Heart left ventricle (tissue), 16 donors: ENCODE results near the gene CD300LB. TPM values are rescaled to one million over a fixed set of nuclear protein-coding genes. Genes with fewer than 3 reads are reported as not detected.
A peak's percentile ranks its signal among the peaks of the same experiment; 100 is the strongest.

ENCODE experiments used
- ATAC-seq, 4 donors: fragments of 200-7000 bp; cut with Tn5 transposase; one replicate each; pipeline ENCODE4 v1.9.1; 2020 to 2022; ENCODE audit warnings: moderate library complexity in 4 of 4, mild to moderate bottlenecking in 3 of 4, moderate number of reproducible peaks in 1 of 4
- DNase-seq, 5 donors: peaks; one replicate each; pipeline ENCODE4 v3.0.0-alpha.2; 2020
- H3K27ac ChIP-seq, 12 donors: fragments of 200-600 bp; sonication (generic) in 4 of 12; one replicate each; pipeline versions ENCODE4 v1.5.0 to v1.8.0; 2016 to 2022; ENCODE audit warnings: mild to moderate bottlenecking in 2 of 12
- H3K27me3 ChIP-seq, 9 donors: fragments of 200-600 bp; sonication (generic) in 2 of 9; one replicate each; pipeline versions ENCODE4 v1.5.1 to v1.8.0; 2016 to 2022; ENCODE audit warnings: mild to moderate bottlenecking in 3 of 9
- H3K36me3 ChIP-seq, 9 donors: fragments of 200-600 bp; sonication (generic) in 2 of 9; one replicate each; pipeline versions ENCODE4 v1.5.0 to v1.8.0; 2018 to 2022; ENCODE audit warnings: mild to moderate bottlenecking in 2 of 9
- H3K4me1 ChIP-seq, 12 donors: fragments of 200-600 bp; sonication (generic) in 4 of 12; one replicate each; pipeline versions ENCODE4 v1.5.0 to v1.8.0; 2016 to 2022; ENCODE audit warnings: mild to moderate bottlenecking in 3 of 12
- H3K4me3 ChIP-seq, 12 donors: fragments of 200-600 bp; sonication (generic) in 4 of 12; one replicate each; pipeline versions ENCODE4 v1.5.0 to v1.8.0; 2017 to 2022; ENCODE audit warnings: mild to moderate bottlenecking in 9 of 12, moderate library complexity in 4 of 12
- H3K9me3 ChIP-seq, 12 donors: fragments of 200-600 bp; sonication (generic) in 4 of 12; one replicate each; pipeline versions ENCODE4 v1.5.0 to v1.8.0; 2016 to 2022; ENCODE audit warnings: mild to moderate bottlenecking in 1 of 12
- POLR2A ChIP-seq, 2 donors: fragments of 450-650 bp; IDR thresholded peaks; one replicate each; pipeline ENCODE4 v1.6.1; 2017; ENCODE audit warnings: antibody characterized with exemption in 2 of 2, mild to moderate bottlenecking in 2 of 2, moderate library complexity in 2 of 2
- WGBS, 4 donors: extraction: QIAGEN DNeasy Blood & Tissue Kit in 2 of 4; methylation state at CpG; one replicate each; pipeline versions ENCODE4 v1.1.5 to v1.1.7; 2013 to 2018; 5-methylcytosine and 5-hydroxymethylcytosine counted together
- intact Hi-C, 10 donors: fragments of 100-400 bp; cut with DNase I; formaldehyde crosslinking; loops; one replicate each; pipeline versions ENCODE4 v1.11.1 to v1.14.2; 2022
- polyA plus RNA-seq, 2 donors: library from polyadenylated mRNA; stranded (reverse); fragments of 200-250 nt; gene quantifications; one replicate each; pipeline ENCODE4 v1.2.3, GENCODE V29; 2013
- total RNA-seq, 9 donors: library from RNA; depleted of rRNA in 2 of 9; stranded (reverse); fragments of >200 nt in 2 of 9; fragmentation: NEBNext Ultra II Directional in 3 of 9; extraction: Animal tissue kit (Norgen Biotek cat#: 25700) in 3 of 9; gene quantifications; one replicate each; pipeline versions ENCODE4 v1.1.0 to v1.2.4, GENCODE V29; 2016 to 2023
- TF ChIP-seq, protein P1 (sequence below), 12 donors: fragments of 200-600 bp; sonication (generic) in 4 of 12; IDR thresholded peaks; one replicate each; pipeline versions ENCODE4 v1.5.0 to v1.8.0; 2018 to 2022; ENCODE audit warnings: antibody characterized with exemption in 12 of 12, mild to moderate bottlenecking in 5 of 12
- donor health status: ischemic (EF 13 %, LVEDD 7.1; RV severe dilation, severe dysfunction).
- donor health status: healthy with polysubstance abuse.
- donor health status: DM: no; HTN: yes; CAD: no.
- donor health status: DM: no; HTN: no; CAD: no.
- donor health status: ischemic (EF 25% LVEDD 6.9; RV normal size, moderate dysfunction).
- donor health status: ischemic (EF 25% LVEDD 5.7; RV mildly dilated, moderate dysfunction).
- donor health status: healthy.
- donor health status: DM: yes; HTN: yes; CAD: no.
- donor health status: ischemic (EF 35%, LVEDD 5.7; RV mildly dilated, moderate dysfunction).
- donor health status: nonischemic (EF 11% LVEDD 7.7; RV severe dilation, severe dysfunction).
- donor health status: DM: yes; HTN: yes; CAD: no.
- donor health status: PGD.
- donor health status: ischemic (EF 29% LVEDD 5.4; RV normal size, mild dysfunction).
- donor health status: nonischemic (EF 23%, LVEDD 6.1; RV moderate dilation, normal function).

The CD300LB gene
- total and polyA plus RNA-seq, 11 donors, result 0.14 to 2.3 (median 0.26) TPM; not detected in 4

DNA sequence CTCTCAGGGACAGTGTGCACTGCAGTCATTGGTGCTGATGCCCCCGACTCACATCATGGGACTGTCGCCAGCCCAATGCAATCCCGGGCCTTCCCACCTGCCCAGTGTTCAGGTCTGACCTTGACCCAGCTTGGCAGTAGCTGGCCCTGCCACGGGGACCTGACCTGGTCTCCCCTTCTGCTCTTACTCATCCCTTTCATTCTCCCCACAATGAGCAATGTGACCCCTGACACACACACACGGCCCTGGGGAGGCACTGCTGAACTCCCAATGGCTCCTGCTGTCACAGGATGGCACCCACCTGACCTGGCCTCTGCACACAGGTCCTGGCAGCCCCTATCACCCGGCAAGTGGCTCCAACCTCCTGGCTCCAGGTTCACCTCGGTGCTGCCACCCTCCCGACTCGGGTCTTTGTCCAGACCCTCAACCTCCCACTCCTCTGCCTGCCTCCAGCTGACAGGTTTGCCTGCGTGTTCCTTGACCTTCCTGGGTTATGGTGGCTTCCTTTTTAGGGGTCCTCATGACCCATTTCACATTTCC, 8.1 kb upstream of the CD300LB start:
- no peaks in the 10 kb centered on the region for H3K36me3 ChIP-seq
- WGBS, 4 donors, result 69 to 77% (median 73%) methylated on average over 10 of the region's 10 CpGs
- intact Hi-C loops, result no loop called here
- peaks cover 0 to 9% (median 0%) of the 10 kb centered on the region in 12 donors for H3K9me3 ChIP-seq
- no peak overlapping the region for H3K4me3 ChIP-seq
- H3K27ac ChIP-seq, result no peak overlapping the region
- H3K4me1 ChIP-seq, result no peaks in the 10 kb centered on the region
- TF ChIP-seq POLR2A (IDR thresholded peaks at IDR 0.05), result no peak
- TF ChIP-seq, protein P1, sequence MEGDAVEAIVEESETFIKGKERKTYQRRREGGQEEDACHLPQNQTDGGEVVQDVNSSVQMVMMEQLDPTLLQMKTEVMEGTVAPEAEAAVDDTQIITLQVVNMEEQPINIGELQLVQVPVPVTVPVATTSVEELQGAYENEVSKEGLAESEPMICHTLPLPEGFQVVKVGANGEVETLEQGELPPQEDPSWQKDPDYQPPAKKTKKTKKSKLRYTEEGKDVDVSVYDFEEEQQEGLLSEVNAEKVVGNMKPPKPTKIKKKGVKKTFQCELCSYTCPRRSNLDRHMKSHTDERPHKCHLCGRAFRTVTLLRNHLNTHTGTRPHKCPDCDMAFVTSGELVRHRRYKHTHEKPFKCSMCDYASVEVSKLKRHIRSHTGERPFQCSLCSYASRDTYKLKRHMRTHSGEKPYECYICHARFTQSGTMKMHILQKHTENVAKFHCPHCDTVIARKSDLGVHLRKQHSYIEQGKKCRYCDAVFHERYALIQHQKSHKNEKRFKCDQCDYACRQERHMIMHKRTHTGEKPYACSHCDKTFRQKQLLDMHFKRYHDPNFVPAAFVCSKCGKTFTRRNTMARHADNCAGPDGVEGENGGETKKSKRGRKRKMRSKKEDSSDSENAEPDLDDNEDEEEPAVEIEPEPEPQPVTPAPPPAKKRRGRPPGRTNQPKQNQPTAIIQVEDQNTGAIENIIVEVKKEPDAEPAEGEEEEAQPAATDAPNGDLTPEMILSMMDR (IDR thresholded peaks at IDR 0.05), result no peak
- DNase-seq (no peak), ATAC-seq (no peak)
- peaks cover 0 to 12% (median 0%) of the 10 kb centered on the region in 9 donors for H3K27me3 ChIP-seq

DNA sequence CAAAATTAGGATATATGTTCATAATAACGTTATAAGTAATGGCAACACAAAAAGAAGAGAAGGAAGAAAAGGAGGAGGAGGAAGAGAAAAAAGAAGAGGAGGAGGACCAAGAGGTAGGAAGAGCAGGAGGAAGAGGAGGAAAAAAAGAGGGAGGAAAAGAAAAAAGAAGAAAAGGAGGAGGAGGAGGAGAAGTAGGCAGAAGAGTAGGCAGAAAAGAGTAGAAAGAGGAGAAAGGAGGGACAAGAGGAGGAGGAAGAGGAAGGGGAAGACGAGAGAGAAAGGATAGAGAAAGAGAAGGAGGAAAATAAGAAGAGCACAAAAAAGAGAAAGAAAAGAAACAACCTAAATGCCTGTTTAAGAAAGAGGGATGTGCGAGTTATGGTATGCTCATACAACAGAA, 5.6 kb upstream of the CD300LB start:
- WGBS, 4 donors, result 72 to 77% (median 74%) methylated on average over 3 of the region's 3 CpGs
- peaks cover 0 to 11% (median 0%) of the 10 kb centered on the region in 9 donors for H3K27me3 ChIP-seq
- ATAC-seq (no peak), DNase-seq (no peak)
- H3K36me3 ChIP-seq, result no peaks in the 10 kb centered on the region
- H3K9me3 ChIP-seq, result peaks cover 0 to 9% (median 0%) of the 10 kb centered on the region in 12 donors
- intact Hi-C loops, result no loop called here
- no peak overlapping the region for H3K27ac ChIP-seq
- peaks cover 0 to under 1% (median 0%) of the 10 kb centered on the region in 12 donors for H3K4me1 ChIP-seq
- H3K4me3 ChIP-seq, result no peak overlapping the region
- TF ChIP-seq, protein P1 (IDR thresholded peaks at IDR 0.05), result no peak
- no peak for TF ChIP-seq POLR2A (IDR thresholded peaks at IDR 0.05)

DNA sequence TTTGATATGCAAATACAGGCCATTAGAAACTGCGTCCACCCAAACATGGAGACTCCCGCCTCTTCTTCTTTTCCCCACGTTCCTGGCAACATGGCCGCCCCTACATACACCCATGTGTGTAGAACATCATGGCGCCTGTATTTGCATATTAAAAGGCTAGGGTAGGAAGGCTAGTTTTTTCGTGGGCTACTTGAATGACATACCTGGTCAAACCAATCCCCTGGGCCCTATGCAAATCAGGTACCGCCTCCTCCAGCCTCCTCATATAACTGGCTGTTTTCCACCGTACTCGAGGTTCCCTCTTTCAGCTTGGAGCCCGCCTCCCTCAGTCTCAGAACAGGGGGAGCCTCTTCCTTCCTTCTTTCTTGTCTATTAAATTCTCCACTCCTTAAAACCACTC, 840 bp upstream of the CD300LB start:
- intact Hi-C loops, result no loop called here
- Histone ChIP-seq H3K4me3 (peak overlapping the region in 5 of 12 donors; percentile 1 to 47 (median 23)), H3K27ac (peak overlapping the region in 3 of 12 donors; percentile 5 to 80 (median 43)), H3K27me3 (peaks cover 0 to 15% (median 0%) of the 10 kb centered on the region in 9 donors), H3K36me3 (no peaks in the 10 kb centered on the region), H3K4me1 (peaks cover 0 to 25% (median 0%) of the 10 kb centered on the region in 12 donors), H3K9me3 (peaks cover 0 to 9% (median 0%) of the 10 kb centered on the region in 12 donors)
- ATAC-seq (peak; percentile 46 to 83 (median 78)), DNase-seq (peak in 4 of 5 donors; percentile 49 to 69 (median 60))
- TF ChIP-seq POLR2A (IDR thresholded peaks at IDR 0.05), result no peak
- TF ChIP-seq, protein P1 (IDR thresholded peaks at IDR 0.05), result no peak
- WGBS, 4 donors, result 67 to 73% (median 70%) methylated on average over 10 of the region's 10 CpGs

DNA sequence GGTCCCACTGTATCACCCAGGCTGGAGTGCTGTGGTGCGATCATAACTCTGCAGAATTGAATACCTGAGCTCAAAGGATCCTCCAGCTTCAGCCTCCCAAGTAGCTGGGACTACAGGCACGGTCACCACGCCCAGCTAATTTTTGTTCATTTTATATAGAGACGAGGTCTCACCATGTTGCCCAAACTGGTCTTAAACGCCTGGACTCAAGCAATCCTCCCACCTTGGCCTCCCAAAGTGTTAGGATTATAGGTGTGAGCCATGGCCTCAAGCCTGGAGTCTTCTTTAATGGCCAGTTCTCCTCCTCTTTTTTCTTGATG, 484 bp downstream of the CD300LB start:
- peak overlapping the region in 1 of 12 donors; percentile 67 for H3K27ac ChIP-seq
- TF ChIP-seq POLR2A (IDR thresholded peaks at IDR 0.05), result no peak
- TF ChIP-seq, protein P1 (IDR thresholded peaks at IDR 0.05), result no peak
- intact Hi-C loops, result no loop called here
- DNase-seq, result peak in 1 of 5 donors; percentile 2
- H3K36me3 ChIP-seq, result no peaks in the 10 kb centered on the region
- H3K27me3 ChIP-seq, result peaks cover 0 to 15% (median 0%) of the 10 kb centered on the region in 9 donors
- peaks cover 0 to 32% (median 0%) of the 10 kb centered on the region in 12 donors for H3K4me1 ChIP-seq
- peak overlapping the region in 1 of 12 donors; percentile 33 for H3K4me3 ChIP-seq
- no peak for ATAC-seq
- WGBS, 4 donors, result 59 to 76% (median 70%) methylated on average over 5 of the region's 5 CpGs
- H3K9me3 ChIP-seq, result peaks cover 0 to 8% (median 0%) of the 10 kb centered on the region in 12 donors
